ENCODE data around the gene MYPN. TPM values are rescaled to one million over a fixed set of nuclear protein-coding genes. Genes with fewer than 3 reads are reported as not detected.
"Not testable (repeated sequence)": the region's sequence is repeated elsewhere in the genome, so short reads cannot be mapped to it uniquely, and the experiment has no call there.

The MYPN gene
- total RNA-seq, 1 experiment from 2014 or later, result 6.0 TPM

DNA sequence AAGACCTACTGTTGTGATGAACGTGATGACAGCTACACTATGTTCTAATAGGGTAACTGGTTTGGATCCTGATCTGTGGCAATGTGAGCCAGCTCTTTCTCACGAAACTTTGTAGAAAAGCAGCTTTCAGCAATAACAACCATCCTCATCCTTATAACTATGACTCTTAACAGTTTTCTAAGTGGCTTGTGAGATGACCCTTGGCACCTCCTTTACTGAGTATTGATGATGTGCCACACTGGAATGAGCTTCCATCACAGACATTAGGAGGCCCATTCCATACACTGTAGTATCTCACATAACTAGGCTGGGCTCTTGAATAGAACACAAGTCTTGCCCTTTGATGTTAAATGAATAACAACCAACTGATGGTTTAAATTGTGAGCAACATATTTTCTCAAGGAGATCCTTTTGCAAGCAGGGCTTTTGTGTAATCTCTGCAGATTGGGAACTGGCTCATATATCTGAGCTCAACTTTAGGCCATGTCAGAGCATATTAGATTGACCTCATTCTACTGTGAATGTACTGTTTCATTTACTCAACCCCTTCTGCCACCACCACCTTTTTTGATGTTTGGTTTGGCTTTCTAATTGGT is 46.4 kb downstream of the MYPN start:
- no peaks in the 10 kb centered on the region for H3K9me3 ChIP-seq (ENCODE audit: low read length)
- no peak for DNase-seq
- ChIA-PET CTCF (interaction anchor here (0.5 to 4.2 kb wide), 4 partner anchors 30 to 73 kb away, joined by 3 to 35 read pairs (median 6); no protein-coding TSS in a partner anchor), POLR2A (ENCODE audit: unreplicated experiment) (no interaction called here)
- peak overlapping the region; percentile 85 for H3K27ac ChIP-seq (ENCODE audit: low read length)
- no peak for ATAC-seq
- peaks cover 4% of the 10 kb centered on the region for H3F3A ChIP-seq (ENCODE audit: low read length, unreplicated experiment)
- H3K9ac ChIP-seq (ENCODE audit: low read length), result peak overlapping the region; percentile 1; the same call in 1 of the 2 replicates
- H3K4me2 ChIP-seq (ENCODE audit: low read length), result no peak overlapping the region
- TF ChIP-seq EZH2 (IDR thresholded peaks at IDR 0.05; ENCODE audit: low read length, unreplicated experiment), result no peak
- TF ChIP-seq, protein P1, sequence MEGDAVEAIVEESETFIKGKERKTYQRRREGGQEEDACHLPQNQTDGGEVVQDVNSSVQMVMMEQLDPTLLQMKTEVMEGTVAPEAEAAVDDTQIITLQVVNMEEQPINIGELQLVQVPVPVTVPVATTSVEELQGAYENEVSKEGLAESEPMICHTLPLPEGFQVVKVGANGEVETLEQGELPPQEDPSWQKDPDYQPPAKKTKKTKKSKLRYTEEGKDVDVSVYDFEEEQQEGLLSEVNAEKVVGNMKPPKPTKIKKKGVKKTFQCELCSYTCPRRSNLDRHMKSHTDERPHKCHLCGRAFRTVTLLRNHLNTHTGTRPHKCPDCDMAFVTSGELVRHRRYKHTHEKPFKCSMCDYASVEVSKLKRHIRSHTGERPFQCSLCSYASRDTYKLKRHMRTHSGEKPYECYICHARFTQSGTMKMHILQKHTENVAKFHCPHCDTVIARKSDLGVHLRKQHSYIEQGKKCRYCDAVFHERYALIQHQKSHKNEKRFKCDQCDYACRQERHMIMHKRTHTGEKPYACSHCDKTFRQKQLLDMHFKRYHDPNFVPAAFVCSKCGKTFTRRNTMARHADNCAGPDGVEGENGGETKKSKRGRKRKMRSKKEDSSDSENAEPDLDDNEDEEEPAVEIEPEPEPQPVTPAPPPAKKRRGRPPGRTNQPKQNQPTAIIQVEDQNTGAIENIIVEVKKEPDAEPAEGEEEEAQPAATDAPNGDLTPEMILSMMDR (conservative IDR thresholded peaks at IDR 0.05; ENCODE audit: low read depth, low read length), result no peak
- no peak for TF ChIP-seq EZH2phosphoT487 (IDR thresholded peaks at IDR 0.05; ENCODE audit: borderline replicate concordance, low read length)
- H2AFZ ChIP-seq (ENCODE audit: low read length), result no peak overlapping the region
- no peaks in the 10 kb centered on the region for H3K9me2 ChIP-seq (replicated peaks; ENCODE audit: low read length)
- H3K4me1 ChIP-seq (ENCODE audit: insufficient read depth, low read length), result peaks cover 30% of the 10 kb centered on the region
- H3K36me3 ChIP-seq (ENCODE audit: low read depth, low read length), result peaks cover 10% of the 10 kb centered on the region
- H3K79me2 ChIP-seq (ENCODE audit: low read length), result no peaks in the 10 kb centered on the region
- no TSS peak for BruUV-seq (replicated peaks)
- H3K4me3 ChIP-seq (ENCODE audit: low read length), result no peak overlapping the region
- H4K20me1 ChIP-seq (ENCODE audit: low read length), result no peaks in the 10 kb centered on the region
- H3K27me3 ChIP-seq (ENCODE audit: low read length), result no peaks in the 10 kb centered on the region
- intact Hi-C loops (cut with micrococcal nuclease), result loop anchor here (1.0 to 10.0 kb wide), 5 partner anchors 53 to 300 kb away; partner anchors contain the start of gene SIRT1

DNA sequence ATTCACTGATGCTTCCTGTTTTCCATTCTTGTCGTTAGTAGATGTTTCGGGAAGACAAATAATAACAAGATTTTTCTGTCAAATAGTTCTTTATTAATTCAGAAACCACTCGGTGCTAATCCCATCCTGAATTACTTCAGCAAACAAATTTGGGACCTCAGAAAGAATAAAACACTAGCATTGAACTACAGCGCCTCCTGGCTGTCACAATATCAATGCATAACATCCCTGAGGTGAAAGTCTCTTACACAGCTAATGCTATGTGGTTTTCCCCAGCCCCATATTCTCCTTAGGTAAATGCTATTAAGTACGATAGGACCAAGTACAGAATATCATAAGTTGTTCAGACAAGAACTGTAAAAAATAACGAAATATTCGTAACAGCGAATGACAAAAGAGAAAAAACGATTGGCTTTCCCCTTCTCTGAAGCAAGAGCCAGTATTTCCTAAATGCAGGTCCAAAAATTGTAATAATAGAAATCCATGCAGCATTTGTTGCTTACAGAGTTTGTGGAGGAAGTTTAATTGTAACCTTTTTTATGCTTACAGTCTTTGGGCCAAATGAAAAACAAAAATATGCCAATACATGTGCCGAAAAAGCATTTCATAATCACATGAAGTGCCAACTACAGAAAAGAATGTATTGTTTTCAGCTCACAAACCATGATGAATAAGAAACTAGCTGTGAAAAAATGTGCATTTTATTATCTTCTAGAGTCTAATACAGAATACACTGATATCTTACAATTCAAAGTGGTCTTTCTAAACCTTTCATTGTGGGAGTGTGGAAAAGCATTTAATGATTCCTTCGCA is 47.3 kb downstream of the MYPN start:
- no peaks in the 10 kb centered on the region for H3K9me2 ChIP-seq (replicated peaks; ENCODE audit: low read length)
- no peaks in the 10 kb centered on the region for H4K20me1 ChIP-seq (ENCODE audit: low read length)
- H3K4me3 ChIP-seq (ENCODE audit: low read length), result no peak overlapping the region
- POLR2A ChIA-PET (ENCODE audit: unreplicated experiment), result no interaction called here
- peak overlapping the region; percentile 85 for H3K27ac ChIP-seq (ENCODE audit: low read length)
- no peaks in the 10 kb centered on the region for H3K9me3 ChIP-seq (ENCODE audit: low read length)
- no peaks in the 10 kb centered on the region for H3K27me3 ChIP-seq (ENCODE audit: low read length)
- BruUV-seq (replicated peaks), result no TSS peak
- intact Hi-C loops (cut with micrococcal nuclease), result loop anchor here (1.0 to 10.0 kb wide), 5 partner anchors 52 to 301 kb away; partner anchors contain the start of gene SIRT1
- H3K4me1 ChIP-seq (ENCODE audit: insufficient read depth, low read length), result peaks cover 30% of the 10 kb centered on the region
- CTCF ChIA-PET, result interaction anchor here (0.6 to 4.2 kb wide), 6 partner anchors 31 to 74 kb away, joined by 4 to 35 read pairs (median 4); no protein-coding TSS in a partner anchor
- no peak overlapping the region for H2AFZ ChIP-seq (ENCODE audit: low read length)
- H3F3A ChIP-seq (ENCODE audit: low read length, unreplicated experiment), result peaks cover 4% of the 10 kb centered on the region
- peaks cover 3% of the 10 kb centered on the region; the same call in 1 of the 2 replicates for H3K36me3 ChIP-seq (ENCODE audit: low read depth, low read length)
- H3K4me2 ChIP-seq (ENCODE audit: low read length), result no peak overlapping the region
- ATAC-seq, result peak; percentile 46
- TF ChIP-seq, protein P1 (conservative IDR thresholded peaks at IDR 0.05; ENCODE audit: low read depth, low read length), result peak; percentile 100
- TF ChIP-seq EZH2 (IDR thresholded peaks at IDR 0.05; ENCODE audit: low read length, unreplicated experiment), result no peak
- DNase-seq, result peak; percentile 97
- 0 out of 2 replicates have a peak overlapping the region, but pooled peaks have one; percentile 1 for H3K9ac ChIP-seq (ENCODE audit: low read length)
- no peaks in the 10 kb centered on the region for H3K79me2 ChIP-seq (ENCODE audit: low read length)

DNA sequence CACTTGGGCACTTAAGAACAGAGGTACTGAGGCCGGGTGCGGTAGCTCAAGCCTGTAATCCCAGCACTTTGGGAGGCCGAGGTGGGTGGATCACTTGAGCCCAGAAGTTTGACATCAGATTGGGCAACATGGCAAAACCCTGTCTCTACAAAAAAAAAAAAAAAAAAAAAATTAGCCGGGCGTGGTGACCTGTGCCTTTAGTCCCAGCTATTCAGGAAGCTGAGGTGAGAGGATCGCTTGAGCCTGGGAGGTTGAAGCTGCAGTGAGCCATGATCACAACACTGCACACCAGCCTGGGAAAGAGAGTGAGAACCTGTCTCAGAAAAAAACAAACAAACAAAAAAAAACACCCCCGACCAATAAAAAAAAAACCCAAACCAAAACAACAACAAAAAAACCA is 48.2 kb downstream of the MYPN start:
- H3K4me2 ChIP-seq (ENCODE audit: low read length); DNase-seq; H2AFZ ChIP-seq (ENCODE audit: low read length); H3K9me3 ChIP-seq (ENCODE audit: low read length); H3K9me2 ChIP-seq (replicated peaks; ENCODE audit: low read length); H3F3A ChIP-seq (ENCODE audit: low read length, unreplicated experiment); H4K20me1 ChIP-seq (ENCODE audit: low read length); H3K27ac ChIP-seq (ENCODE audit: low read length); H3K79me2 ChIP-seq (ENCODE audit: low read length); BruUV-seq (replicated peaks); H3K9ac ChIP-seq (ENCODE audit: low read length); ATAC-seq; H3K4me3 ChIP-seq (ENCODE audit: low read length); H3K27me3 ChIP-seq (ENCODE audit: low read length); H3K36me3 ChIP-seq (ENCODE audit: low read depth, low read length): not testable (repeated sequence)
- intact Hi-C loops (cut with micrococcal nuclease), result loop anchor here (10.0 kb wide), 1 partner anchor 273 kb away; the partner anchor contains the start of gene SIRT1
- peaks cover 30% of the 10 kb centered on the region for H3K4me1 ChIP-seq (ENCODE audit: insufficient read depth, low read length)
- POLR2A ChIA-PET (ENCODE audit: unreplicated experiment), result interaction anchor here (0.5 to 0.6 kb wide), 3 partner anchors 61 to 102 kb away, joined by 4 to 13 read pairs (median 7); no protein-coding TSS in a partner anchor
- CTCF ChIA-PET, result interaction anchor here (0.6 to 4.2 kb wide), 7 partner anchors 32 to 377 kb away, joined by 3 to 35 read pairs (median 4); no protein-coding TSS in a partner anchor

All from PC-3 (cell line).